NCI-H460 (cell line): ENCODE results near the gene MYMK. TPM values are rescaled to one million over a fixed set of nuclear protein-coding genes. Genes with fewer than 3 reads are reported as not detected.

Experiments used
- DNase-seq: peaks from one replicate; pipeline ENCODE4 v3.0.0-alpha.2; 2016; ENCODE audit warnings: low read depth; ENCODE audit errors: extremely low read depth
- total RNA-seq: library from RNA; depleted of rRNA; stranded (reverse); fragments of >200 nt; shearing (Covaris generic); gene quantifications from 2 replicates; pipeline ENCODE4 v1.2.3, GENCODE V29; 2014

Gene MYMK
- total RNA-seq, 1 experiment from 2014 or later, result not detected

DNA sequence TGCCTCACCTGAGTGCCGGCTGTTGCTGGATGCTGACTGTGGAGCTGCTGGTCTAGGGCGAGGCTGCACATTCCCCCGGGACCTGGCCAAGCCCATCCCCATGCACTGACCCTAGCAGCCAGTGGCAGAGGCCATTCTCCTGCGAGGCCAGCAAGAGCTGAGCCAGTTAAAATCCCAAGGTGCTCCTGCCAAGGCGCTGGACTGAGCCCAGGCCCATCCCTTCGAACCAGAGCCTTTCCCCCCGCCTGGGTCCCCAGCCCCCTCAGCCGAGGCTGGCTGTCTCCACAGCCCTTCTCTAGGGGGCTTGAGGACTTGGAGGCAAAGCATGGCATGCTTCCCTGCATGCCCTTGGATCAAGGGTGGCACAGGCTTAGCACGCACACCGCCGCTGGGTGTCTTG lies 11.3 kb upstream of the MYMK start:
- no peak for DNase-seq

DNA sequence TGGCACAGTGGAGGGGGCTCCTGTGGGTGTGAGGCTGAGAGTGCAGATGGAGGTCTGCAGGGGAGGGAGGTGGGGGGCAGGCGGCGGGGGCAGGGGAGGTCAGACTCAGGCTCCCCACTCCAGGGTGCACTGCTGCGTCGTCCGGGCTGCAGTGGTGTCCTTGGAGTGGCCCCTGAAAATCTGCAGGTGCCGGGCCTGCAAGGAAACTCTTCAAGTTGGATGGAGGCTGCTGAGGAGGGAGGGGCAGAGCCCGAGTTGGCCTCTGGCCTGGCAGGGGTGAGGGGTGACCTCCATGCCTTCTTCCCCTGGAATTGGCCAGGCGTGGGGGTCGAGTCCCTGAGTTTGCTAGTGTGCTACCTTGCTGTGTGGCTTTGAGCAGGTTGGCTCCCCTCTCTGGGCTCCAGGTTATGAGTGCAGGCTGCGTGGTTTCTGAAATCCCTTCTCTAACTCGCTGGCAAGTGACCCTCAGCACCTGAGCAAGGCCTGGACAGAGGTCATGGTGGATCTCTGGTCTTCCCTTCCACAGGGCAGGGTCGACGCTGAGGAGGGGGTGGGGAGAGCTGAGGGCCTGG lies 10.6 kb upstream of the MYMK start:
- no peak for DNase-seq

DNA sequence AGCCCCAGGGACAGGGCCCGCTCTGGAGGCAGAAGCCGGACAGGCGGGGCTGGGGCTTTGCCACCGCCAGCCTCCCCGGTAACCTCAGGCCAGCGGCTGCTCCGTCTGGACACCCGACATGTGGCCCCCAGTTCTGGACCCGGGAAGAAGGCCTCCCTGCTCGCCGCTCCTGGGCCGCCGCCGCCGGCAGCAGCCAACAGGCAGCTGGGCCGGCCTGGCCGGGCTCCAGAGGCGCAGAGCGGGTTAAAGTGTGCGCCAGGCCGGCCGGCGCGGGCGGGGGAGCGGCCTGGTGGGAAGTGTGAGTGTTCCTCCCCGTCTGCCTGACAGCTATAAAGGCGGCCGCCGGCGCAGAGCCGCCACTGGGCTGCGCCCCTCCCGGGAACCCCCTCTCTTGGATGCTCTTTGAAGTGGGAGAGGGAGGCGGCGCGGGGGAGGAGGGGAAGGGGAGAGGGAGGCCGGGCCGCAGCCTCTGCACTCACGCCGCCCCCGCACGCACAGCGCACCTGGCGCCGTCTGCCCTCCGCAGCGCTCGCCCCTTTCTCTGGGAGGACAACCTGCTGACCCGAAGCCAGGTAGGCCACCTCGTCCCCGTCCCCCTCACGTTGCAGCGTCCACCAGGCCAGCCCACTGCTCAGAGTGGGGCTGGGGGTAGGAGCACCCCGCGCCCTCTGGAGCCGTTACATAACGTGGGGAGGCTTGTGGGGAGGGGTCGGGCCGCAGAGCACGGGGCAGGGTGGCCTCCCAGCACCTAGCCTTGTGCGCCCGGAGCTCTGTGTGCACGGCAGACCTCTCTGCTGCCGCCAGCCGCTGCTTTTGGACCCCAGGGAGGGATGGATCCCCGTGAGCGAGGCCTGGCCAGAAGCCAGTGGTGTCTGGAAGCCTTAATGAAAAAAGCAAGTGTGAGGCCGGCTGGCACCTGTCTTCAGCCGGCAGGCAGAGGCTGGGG lies 9.9 kb upstream of the MYMK start, which contains the start of gene ADAMTSL2:
TSS of gene ADAMTSL2 (plus strand) at position 359 of the 946 bp plus-strand sequence. CDS start 2,009 bp downstream, outside the sequence.
- DNase-seq, result no peak

DNA sequence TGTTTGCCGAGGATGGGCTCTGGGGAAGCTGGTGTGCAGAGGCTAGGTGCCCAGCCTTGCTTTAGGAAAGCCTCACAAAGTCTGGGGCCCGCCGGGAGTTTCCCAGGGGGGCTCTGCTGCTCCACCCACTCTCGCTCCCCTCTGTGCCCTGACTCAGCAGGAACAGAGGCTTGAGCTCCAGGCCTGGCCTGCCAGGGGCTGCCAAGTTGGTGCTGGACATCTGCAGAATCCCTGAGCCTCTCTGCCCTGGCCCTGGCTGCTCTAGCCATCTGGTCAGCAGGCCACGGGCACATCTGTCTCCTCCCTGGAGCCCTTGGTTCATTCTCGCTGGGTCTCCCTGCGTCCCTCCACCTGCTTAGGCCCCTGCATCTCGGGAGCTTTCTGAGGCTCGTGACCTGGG lies 9.1 kb upstream of the MYMK start:
- DNase-seq, result no peak

DNA sequence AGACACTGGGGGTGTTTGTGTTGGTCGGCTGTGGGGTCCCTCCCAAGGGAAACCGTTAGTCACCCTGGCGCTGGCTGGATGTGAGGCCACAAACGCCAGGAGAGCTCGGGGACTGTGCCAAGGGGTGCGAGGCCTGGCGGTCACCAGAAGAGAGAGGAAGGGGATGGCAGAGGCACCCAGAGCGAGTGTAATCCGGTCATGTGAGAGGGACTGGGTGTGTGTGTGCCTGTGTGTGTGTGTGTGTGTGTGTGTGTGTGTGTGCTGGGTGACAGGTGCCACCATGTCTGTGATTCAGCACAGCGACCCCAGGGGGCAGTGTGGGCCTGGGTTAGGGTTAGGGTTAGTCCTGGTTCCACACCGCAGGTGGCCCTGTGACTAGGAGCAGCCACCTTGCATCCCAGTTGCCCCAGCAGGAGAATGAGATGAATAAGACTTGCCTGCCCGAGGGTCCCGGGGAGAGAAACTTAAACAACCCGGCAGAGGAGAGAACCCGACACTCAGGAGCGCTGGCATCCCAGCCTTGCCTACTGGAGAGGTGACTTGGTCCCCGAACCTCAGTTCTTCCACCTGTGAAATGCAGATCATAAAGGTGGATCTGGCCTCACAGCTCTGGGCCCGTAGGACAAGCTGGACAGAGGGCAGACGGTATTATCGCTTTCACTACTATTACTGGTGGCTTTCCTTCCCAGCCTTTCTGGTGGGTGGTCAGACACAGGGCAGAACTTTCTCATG lies 8.3 kb upstream of the MYMK start:
- peak; percentile 33 for DNase-seq

DNA sequence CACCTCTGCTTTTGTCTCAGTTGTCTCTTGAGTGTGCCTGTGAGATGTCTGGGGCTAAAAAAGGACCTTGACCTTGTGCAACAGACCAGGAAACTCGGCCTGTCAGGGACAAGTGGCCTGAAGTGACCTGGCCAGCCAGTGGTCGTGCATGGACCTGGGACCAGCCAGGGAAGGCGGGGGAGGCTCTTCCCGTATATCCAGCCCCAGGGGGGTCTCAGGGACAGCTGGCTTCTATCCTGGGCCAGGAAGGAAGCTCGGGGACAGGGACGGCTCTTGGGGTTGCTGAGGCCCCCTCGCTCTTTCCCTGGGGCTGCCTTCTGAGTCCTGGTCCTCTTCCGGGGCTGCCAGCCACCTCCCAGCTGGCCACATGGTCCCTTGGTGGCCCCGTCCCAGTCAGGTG lies 6.5 kb upstream of the MYMK start:
- no peak for DNase-seq

DNA sequence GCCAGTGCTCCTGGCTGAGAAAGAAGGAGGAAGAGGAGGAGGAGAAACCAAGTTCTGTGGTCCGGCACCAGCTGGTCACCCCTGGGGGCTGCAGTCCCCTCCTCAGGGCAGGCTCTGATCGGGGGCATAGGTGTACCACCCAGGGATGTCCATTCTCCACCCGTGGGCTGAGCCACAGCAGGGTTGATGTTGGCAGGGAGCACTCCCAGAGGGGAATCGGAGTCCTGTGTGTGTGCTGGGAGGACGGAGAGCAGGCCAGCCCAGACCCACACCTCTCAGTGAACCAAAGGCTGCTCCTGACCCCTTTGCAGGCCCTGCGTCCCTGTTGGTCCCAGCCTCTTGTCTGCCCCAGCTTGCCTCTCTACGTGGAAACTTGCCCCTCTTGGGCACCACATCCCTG lies 5.1 kb upstream of the MYMK start:
- DNase-seq, result no peak

DNA sequence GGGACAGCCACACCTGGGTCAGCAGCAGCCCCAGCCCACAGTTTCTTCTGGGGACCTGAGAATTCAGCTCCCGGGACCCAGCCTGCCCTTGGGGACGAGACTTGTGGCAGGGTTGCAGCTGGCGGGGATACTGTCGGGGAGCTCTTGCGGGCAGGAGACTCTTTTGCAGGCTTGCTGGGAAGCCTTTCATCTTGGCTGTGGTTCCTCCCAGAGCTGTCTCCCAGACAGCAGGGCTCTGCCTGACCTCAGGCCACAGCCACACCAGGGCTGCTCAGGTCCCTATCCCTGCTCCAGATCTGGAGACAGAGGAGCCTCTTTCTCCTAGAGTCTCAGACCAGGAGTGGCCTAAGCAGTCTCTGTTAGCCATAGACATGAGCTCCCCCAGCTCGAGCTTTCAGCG lies 4.7 kb upstream of the MYMK start:
- no peak for DNase-seq

DNA sequence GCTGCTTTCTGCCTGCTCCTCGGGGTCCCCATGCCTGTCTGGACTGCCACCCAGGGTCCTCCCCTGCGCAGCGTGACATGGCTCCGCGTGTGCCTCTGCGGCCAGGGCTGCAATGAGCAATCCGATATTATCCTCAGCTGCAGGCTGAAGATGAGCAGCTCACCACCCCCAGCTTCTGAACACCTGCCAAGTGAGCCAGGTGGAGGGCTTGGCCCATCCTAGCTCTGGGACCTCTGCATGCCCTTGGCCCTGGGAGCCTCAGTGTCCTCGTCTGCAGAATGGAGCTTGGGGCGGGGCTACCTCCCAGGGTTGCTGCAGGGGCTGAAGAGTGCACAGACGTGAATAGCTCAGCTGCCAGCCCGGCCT lies 4.1 kb upstream of the MYMK start:
- DNase-seq, result no peak

DNA sequence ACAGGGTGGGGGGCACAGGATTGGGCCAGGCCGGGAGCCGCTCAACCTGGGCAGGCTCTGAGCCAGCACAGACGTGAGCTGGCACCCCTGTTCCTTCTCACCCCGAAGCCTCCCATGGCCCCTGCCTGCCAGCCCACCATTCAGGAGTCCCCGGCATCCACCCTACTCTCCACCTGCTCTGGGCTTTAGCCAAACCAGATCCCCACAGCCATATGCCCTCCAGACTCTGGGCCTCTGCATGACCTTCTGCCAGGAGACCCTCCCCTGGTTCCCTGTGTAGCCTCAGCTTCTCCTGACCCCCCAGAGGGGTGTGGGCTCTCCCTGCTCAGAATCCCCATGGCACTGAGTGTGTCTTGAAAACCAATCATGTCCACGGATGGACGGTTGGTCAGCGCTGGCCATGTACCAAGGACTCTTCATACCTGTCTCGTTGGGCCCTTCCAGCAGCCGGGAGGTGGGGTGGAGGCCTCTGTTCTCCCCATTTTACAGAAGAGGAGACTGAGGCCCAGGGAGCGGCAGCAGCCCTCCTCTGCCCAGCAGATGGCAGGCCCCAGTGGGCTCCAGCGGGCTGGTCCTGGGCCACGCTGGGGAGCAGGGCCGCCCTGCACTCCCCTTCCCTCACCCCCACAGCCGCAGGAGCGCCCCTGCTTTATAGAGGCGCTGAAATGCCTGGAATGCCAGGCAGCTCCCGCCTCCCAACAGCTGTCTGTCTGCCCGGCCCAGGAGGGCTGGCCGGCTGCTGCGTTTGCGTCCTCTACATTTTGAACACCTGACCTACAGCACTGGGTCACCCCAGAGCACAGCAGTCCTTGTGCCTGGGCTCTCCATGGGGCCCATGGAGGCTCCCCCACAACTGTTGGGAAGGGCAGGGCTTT lies 3.5 kb upstream of the MYMK start:
- no peak for DNase-seq

DNA sequence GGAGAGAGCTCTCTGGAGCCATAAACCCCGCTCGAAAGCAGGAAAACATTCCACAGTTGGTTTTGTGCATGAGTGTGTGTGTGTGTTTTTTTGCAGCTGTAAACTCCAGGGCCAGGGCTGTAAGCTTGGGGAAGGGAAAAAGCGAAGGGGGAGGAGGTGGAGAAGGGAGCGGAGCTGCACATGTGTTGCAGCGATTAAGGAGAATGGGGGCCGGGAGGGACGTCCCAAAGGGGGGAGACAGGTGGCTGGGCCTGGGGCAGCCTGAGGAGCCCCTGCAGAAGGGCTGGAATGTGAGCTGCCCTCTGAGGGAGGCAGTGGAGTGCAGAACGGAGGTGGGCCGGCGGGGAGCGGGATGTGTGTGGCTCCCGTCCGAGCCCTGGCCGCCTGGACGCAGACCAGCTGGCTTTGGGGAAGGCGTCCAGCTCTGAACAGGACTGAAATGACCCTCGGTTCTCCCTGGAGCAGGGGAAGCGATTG lies 2.7 kb upstream of the MYMK start:
- no peak for DNase-seq

DNA sequence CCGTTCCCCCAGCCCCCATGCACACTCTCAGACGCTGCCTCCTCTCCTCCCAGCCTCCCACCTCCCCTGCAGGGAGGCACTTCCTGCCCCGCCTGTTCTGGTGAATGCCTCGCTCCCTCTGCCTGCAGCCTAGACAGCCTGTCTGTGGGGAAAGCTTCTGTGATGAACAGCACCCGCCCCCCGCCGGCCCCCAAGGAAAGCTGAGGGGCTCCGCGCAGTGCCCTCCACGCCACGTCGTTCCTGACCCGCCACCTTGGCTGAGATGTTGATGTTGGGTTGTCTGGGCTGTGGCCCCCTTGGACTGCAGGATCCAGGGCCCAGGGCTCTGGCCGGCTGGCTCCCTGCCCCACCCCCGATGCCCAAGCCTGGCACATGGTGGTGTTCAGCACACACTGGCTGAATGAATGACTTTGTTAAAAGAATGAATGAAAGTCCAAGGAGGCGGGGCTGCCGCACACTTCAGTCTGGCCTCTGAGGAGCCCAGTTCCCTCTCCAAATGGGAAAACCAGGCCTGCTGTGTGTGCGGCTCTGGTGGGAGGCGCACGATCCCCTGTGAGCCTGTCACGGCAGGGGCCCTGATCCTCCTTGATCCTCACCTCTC lies 2.1 kb upstream of the MYMK start:
- no peak for DNase-seq

DNA sequence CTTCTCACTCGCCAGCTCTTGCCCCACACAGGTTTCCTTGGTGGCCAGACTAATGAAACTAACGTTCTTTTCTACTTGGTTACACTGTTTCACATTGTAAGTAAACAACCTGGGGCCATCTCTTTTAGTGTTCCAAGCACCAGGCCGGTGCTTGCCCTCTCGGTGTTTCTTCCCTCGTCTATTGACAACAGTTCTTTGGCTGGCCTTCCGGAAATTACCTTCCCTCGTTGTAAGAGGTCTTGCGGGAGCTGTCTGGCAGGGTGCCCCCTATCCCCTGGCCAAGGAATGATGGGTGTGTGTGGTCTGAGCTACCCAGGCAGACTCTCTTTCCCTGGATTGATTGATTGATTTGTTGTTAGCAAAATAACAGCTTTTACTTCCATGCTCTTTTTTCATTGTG lies 918 bp upstream of the MYMK start:
- DNase-seq, result no peak

DNA sequence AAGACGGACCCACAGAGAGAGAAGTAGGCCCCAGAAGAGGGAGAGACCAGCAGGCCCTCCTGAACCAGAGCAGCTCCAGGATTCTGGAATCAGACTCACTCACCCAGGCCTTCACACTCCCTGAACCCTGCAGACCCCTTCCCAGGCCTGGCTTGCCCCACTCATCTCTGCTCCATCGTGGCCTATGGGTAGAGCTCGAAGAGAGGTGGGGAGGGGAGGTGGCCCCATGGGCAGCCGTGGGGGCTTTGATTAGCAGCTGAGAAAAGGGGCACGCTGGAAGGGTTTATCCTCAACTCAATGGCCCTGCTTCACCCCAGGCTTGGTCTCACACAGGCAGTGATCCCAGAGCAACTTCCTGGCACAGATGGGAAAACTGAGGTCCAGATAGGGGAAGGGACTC lies 613 bp downstream of the MYMK start:
- DNase-seq, result no peak

DNA sequence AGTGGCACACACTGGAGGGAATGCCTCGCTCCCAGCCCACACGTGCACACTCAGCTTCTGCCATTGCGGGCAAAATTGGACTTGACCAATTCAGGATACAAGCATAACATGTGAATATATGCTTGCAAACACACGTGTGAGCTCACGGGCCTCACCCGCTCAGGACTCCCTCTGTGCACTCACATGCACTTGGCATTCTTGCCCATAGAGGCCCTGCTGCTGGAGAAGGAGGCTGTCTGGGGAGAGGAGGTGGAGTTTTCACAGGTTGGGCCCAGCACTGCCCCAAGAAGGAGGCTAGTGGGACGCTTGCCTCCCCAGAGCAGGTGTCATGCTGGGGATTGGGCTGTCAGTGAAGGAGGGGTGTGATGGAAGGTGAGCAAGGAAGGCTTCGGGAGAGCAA lies 1.7 kb downstream of the MYMK start:
- DNase-seq, result no peak

DNA sequence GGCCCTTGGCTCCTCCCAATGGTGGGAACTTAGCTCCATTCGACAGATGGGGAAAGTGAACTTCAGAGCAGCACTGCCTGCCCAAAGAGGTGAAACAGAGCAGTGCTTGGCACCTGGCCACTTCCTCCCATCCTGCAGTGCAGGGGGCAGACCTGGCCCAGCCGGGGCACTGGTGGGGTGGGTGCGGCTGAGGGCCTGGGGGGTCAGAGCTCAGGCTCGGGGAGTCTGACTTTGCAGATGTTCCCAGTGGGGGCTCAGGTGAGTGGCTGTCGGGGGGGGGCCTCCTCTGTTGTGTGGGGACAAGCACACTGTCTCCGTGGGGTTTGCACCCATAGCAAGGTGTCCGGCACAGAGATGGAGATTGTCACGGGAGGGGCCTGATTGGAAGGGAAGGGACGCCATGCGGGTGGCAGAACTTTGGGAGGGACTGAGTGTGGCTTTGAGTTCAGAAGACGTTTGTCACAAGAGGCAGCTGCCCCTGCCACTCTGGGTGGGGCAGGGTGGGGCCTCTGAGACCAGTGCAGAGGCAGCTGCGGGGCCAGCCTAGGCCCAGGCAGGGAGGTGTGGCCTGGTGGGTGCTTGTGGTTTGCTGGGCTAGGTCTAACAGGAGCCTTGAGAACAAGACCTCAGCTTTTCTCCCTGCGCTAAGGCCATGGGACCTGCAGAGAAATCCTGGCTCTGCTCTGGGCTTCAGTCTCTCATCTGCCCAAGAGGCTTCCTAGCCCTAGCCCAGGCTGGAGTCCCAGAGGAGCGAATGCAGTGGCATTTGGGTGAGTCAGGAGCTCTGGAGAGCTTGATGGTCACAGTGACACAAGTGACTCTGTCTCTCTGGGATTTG lies 2.5 kb downstream of the MYMK start:
- DNase-seq, result no peak

DNA sequence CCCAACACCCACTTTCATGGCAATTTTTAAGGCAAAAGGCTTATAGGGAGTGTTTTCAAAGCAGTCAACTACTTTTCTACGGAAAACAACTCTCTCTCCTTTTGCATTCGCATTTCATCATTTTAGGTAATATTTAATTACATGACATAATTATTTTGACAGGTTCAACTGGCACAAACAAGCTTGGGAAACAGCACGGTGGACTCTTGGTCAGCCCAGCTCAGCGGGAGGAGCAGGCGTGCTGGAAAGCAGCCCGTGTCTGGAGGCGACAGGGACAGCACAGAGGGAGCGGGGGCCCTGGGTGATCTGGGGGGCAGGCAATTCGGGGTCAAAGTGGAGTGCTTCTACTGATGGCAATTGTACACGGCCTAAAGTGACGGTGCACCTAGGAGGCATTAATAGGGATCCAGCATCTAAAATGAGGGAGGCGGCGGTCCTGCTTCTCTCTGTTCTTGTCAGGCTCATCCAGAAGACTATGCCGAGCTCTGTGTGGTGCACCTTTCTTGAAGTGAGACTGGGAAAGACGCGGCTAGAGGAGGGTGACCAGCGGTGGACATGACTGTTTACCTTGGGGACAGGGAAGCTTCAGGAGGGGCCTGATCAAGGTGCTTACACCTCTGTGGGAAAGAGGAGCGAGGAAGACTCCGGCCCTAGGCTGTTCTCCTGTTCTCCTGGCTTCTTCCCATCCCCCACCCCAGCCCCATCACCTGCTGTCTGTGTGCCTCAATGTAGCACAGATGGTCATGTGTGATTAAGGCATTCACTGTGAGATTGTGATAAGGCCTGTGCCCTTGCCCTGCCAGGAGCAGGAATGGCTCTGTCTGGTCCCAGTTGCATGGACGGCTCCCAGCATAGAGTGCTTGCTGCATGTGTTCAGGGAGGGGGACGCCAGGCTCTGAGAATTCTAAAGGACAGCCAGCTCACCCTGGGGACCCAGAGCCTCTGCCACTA lies 3.4 kb downstream of the MYMK start:
- DNase-seq, result no peak
